ENCODE results near the gene CEACAM19.

DNA sequence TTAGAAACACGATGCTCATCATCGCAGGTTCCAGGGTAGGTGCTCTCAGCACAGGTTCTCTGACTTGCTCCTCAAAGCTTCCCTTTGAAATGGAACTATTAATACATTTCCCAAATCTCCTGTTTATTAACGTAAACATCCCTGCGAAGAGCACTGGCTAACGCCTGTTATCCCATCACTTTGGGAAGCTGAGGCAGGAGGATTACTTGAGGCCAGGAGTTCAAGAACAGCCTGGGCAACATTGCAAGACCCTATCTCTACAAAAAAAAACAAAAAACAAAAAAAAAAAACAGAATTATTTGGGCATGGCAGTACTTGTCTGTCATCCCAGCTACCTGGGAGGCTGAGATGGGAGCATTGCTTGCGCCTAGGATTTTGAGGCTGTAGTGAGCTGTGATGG lies 46.3 kb downstream of the CEACAM19 start:
- TF ChIP-seq ZNF8 (CRISPR knock-in tag; IDR thresholded peaks at IDR 0.05): no peak
- no peak for TF ChIP-seq ESRRG (CRISPR knock-in tag; IDR thresholded peaks at IDR 0.05)
- TF ChIP-seq CSDC2 (CRISPR knock-in tag; IDR thresholded peaks at IDR 0.05): no peak
- no peak for TF ChIP-seq ARNTL (CRISPR knock-in tag; IDR thresholded peaks at IDR 0.05; ENCODE audit: borderline replicate concordance, low read depth)
- TF ChIP-seq ZNF70 (CRISPR knock-in tag; IDR thresholded peaks at IDR 0.05): no peak
- TF ChIP-seq ZFP30 (CRISPR knock-in tag; IDR thresholded peaks at IDR 0.05): no peak
- TF ChIP-seq, protein P1, sequence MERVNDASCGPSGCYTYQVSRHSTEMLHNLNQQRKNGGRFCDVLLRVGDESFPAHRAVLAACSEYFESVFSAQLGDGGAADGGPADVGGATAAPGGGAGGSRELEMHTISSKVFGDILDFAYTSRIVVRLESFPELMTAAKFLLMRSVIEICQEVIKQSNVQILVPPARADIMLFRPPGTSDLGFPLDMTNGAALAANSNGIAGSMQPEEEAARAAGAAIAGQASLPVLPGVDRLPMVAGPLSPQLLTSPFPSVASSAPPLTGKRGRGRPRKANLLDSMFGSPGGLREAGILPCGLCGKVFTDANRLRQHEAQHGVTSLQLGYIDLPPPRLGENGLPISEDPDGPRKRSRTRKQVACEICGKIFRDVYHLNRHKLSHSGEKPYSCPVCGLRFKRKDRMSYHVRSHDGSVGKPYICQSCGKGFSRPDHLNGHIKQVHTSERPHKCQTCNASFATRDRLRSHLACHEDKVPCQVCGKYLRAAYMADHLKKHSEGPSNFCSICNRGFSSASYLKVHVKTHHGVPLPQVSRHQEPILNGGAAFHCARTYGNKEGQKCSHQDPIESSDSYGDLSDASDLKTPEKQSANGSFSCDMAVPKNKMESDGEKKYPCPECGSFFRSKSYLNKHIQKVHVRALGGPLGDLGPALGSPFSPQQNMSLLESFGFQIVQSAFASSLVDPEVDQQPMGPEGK (CRISPR knock-in tag; IDR thresholded peaks at IDR 0.05; ENCODE audit: borderline replicate concordance): no peak
- TF ChIP-seq CREB5 (CRISPR knock-in tag; IDR thresholded peaks at IDR 0.05; ENCODE audit: low read depth): no peak
- TF ChIP-seq, protein P2, sequence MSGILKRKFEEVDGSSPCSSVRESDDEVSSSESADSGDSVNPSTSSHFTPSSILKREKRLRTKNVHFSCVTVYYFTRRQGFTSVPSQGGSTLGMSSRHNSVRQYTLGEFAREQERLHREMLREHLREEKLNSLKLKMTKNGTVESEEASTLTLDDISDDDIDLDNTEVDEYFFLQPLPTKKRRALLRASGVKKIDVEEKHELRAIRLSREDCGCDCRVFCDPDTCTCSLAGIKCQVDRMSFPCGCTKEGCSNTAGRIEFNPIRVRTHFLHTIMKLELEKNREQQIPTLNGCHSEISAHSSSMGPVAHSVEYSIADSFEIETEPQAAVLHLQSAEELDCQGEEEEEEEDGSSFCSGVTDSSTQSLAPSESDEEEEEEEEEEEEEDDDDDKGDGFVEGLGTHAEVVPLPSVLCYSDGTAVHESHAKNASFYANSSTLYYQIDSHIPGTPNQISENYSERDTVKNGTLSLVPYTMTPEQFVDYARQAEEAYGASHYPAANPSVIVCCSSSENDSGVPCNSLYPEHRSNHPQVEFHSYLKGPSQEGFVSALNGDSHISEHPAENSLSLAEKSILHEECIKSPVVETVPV (CRISPR knock-in tag; IDR thresholded peaks at IDR 0.05): no peak
- TF ChIP-seq RARB (CRISPR knock-in tag; IDR thresholded peaks at IDR 0.05): no peak
- no peak for TF ChIP-seq ISL1 (CRISPR knock-in tag; IDR thresholded peaks at IDR 0.05)
